SK-N-SH treated with all-trans-retinoic acid at 6 μM for 48 hours (cell line): ENCODE data around the gene CLINT1.

Experiments used
- ARNTL ChIP-seq: fragments of 450-650 bp; formaldehyde crosslinking; IDR thresholded peaks from 2 replicates; pipeline ENCODE4 v1.5.0; 2020; ENCODE audit warnings: low read depth, mild to moderate bottlenecking, moderate library complexity, borderline replicate concordance
- CSDC2 ChIP-seq: fragments of 250-450 bp; sonication (Bioruptor Pico); IDR thresholded peaks from 2 replicates; pipeline ENCODE4 v1.5.0; 2020; ENCODE audit warnings: mild to moderate bottlenecking, moderate library complexity
- CSRNP3 ChIP-seq: fragments of 250-450 bp; sonication (Bioruptor Pico); IDR thresholded peaks from 2 replicates; pipeline ENCODE4 v1.5.1; 2021; ENCODE audit warnings: mild to moderate bottlenecking, moderate library complexity
- PATZ1 ChIP-seq: fragments of 250-450 bp; sonication (Bioruptor Pico); IDR thresholded peaks from 2 replicates; pipeline ENCODE4 v1.8.0; 2020; ENCODE audit warnings: mild to moderate bottlenecking, moderate library complexity, borderline replicate concordance
- POU6F1 ChIP-seq: fragments of 250-450 bp; sonication (Bioruptor Pico); IDR thresholded peaks from 2 replicates; pipeline ENCODE4 v1.8.0; 2021; ENCODE audit warnings: low read depth, mild to moderate bottlenecking, moderate library complexity, borderline replicate concordance
- RARB ChIP-seq: fragments of 250-450 bp; sonication (Bioruptor Pico); IDR thresholded peaks from 2 replicates; pipeline ENCODE4 v1.8.0; 2021; ENCODE audit warnings: mild to moderate bottlenecking, moderate library complexity
- SNAI2 ChIP-seq: fragments of 250-450 bp; sonication (Bioruptor Pico); IDR thresholded peaks from 2 replicates; pipeline ENCODE4 v1.5.0; 2020; ENCODE audit warnings: mild to moderate bottlenecking, moderate library complexity
- TCF4 ChIP-seq: fragments of 250-450 bp; sonication (Bioruptor Pico); IDR thresholded peaks from 2 replicates; pipeline ENCODE4 v1.8.0; 2021; ENCODE audit warnings: mild to moderate bottlenecking, moderate library complexity, borderline replicate concordance
- TSHZ2 ChIP-seq: fragments of 250-450 bp; sonication (Bioruptor Pico); IDR thresholded peaks from 2 replicates; pipeline ENCODE4 v1.5.0; 2020; ENCODE audit warnings: mild to moderate bottlenecking, moderate library complexity
- ZFP3 ChIP-seq: fragments of 250-450 bp; sonication (Bioruptor Pico); IDR thresholded peaks from 2 replicates; pipeline ENCODE4 v1.5.0; 2020; ENCODE audit warnings: mild to moderate bottlenecking, moderate library complexity
- ZFP30 ChIP-seq: fragments of 450-650 bp; formaldehyde crosslinking; IDR thresholded peaks from 2 replicates; pipeline ENCODE4 v1.5.0; 2022; ENCODE audit warnings: mild to moderate bottlenecking, moderate library complexity
- ZNF565 ChIP-seq: fragments of 450-650 bp; formaldehyde crosslinking; conservative IDR thresholded peaks from 2 replicates; pipeline ENCODE4 v1.5.0; 2020; ENCODE audit warnings: low read depth, mild to moderate bottlenecking, moderate library complexity
- ZNF70 ChIP-seq: fragments of 450-650 bp; formaldehyde crosslinking; IDR thresholded peaks from 2 replicates; pipeline ENCODE4 v1.5.0; 2020; ENCODE audit warnings: mild to moderate bottlenecking, moderate library complexity

GRCh38 chr5:157819502-157820115 is 39.3 kb downstream of the CLINT1 start:
- TF ChIP-seq ZNF565 (CRISPR knock-in tag) (no peak), PATZ1 (CRISPR knock-in tag) (no peak), SNAI2 (CRISPR knock-in tag) (no peak), ARNTL (CRISPR knock-in tag) (no peak), TSHZ2 (no peak), ZFP30 (CRISPR knock-in tag) (no peak), CSDC2 (no peak), CSRNP3 (CRISPR knock-in tag) (no peak), ZNF70 (CRISPR knock-in tag) (no peak), ZFP3 (no peak), POU6F1 (CRISPR knock-in tag) (no peak), TCF4 (CRISPR knock-in tag) (no peak), RARB (CRISPR knock-in tag) (no peak)
